Ureter (tissue), 1 donor: ENCODE results near the gene AOC1. TPM values are rescaled to one million over a fixed set of nuclear protein-coding genes. Genes with fewer than 3 reads are reported as not detected.

Experiments
- DNase-seq: peaks from one replicate; pipeline ENCODE4 v3.0.0-alpha.2; 2020; ENCODE audit warnings: low spot score
- total RNA-seq: library from RNA; stranded (reverse); gene quantifications from one replicate; pipeline ENCODE4 v1.2.4, GENCODE V29; 2023
- donor health status: DM: yes; HTN: yes; CAD: no.

The AOC1 gene
- total RNA-seq, 1 donor from 2014 or later = 1.5 TPM

GRCh38 chr7:150835702-150836280 is 16.5 kb upstream of the AOC1 start:
- DNase-seq = no peak

DNA sequence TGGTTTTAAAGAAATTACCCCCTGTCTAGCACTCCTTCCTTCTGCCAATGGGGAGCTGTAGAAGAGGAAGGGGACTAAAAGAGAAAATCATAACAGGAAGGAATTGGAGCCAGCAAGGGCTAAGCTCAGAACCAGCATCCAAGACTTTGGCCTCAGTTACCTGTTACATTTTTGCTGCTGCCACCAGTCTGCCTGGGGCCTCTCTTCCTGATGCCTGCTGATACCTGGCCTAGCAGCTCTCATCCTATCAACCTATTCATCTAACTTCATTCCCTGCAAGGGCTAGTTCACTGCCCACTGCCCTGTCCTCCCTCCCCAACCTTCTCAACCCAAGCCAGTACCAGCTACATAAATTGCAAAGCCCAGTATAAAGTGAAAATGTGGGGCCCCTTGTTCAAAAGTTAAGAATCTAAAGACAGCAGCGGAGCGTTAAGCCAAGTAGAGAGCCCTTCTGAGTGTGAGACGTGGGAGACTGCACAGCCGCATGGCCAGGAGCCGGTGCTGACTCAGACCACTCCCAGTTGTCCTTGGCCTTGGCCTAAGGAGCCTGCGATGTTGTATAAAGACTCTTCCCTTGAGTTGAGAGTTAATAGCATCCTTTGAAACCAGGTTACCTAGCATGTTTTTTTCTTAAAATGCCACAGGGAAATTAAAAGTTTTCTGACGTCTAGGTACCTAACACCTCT is 13.2 kb upstream of the AOC1 start:
- no peak for DNase-seq

- DNase-seq = no peak
These were observed 10.3 kb upstream of the AOC1 start for GRCh38 chr7:150842018-150842417.

GRCh38 chr7:150842716-150843115 is 9.6 kb upstream of the AOC1 start:
- no peak for DNase-seq

DNA sequence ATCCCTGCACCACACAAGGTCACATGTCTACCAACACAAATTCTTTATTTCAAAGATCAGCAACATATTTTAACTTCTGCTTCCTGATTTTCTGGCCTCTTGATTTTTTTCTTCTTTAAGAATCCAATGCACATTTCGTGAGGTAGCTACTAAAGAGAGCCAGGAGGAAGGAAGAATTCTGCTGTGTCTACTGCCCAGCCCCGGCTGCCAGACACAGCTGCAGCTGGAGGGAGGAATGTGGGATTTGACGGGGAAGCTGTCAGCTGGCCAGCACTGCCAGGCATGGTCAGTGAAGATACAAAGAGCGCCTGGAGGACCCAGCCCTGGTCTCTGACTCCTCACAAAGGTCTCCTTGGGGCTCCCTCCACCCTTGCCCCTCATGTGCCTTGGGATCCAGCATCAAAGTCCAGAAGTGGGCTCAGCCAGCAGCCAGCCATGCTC is 6.9 kb upstream of the AOC1 start:
- DNase-seq = no peak

- no peak for DNase-seq
These were observed 5.8 kb upstream of the AOC1 start for GRCh38 chr7:150846291-150847115.

- no peak for DNase-seq
These were observed 4.8 kb upstream of the AOC1 start for GRCh38 chr7:150847536-150847935.

DNA sequence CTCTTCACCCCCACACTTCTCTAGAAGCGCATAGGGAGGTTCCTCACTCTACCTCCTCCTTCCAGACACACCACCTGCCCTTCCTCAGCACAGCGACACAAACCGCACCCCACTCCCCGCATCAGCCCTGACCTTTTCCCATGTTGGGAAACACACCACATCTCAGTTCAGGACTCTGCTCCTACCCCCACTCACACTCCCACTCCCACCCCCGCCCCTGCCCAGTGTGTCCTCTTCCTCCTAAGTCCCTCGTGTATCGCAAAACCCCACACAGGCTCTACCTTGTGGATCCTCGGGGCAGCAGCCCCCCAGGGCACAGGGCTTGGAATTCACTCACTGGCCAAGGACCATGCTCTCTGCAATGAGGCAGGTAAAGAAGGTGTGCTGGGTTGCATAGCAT is 4.2 kb upstream of the AOC1 start:
- DNase-seq = peak; percentile 15

- DNase-seq = peak; percentile 9
These were observed 3.7 kb upstream of the AOC1 start for GRCh38 chr7:150848561-150849115.

DNA sequence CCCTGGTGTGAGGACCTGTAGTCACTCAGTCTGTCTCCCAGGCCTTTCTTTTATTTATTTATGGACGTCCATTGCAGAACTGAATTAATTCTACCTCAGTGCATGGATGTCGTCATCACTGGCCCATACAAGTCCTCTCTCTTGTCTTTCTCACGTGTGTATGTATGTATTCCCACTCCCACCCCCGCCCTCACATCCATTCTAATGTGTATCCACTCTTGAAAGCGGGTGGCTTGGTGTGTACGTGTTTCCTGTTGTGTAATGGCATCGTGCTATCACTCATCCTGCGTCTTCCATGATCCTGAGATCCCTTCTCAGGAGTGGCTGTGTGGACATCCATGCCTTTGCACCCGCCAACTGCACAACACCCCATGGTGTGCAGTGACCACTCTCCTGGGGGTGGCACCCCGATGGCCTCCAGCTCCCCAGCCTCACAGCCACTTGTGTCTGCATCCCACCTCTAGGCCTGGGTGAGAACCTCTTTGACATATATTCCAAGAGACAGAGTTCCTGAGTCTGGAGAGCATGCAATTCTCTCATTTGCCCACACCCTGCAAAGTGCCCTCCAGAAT is 3.0 kb upstream of the AOC1 start:
- peak; percentile 9 for DNase-seq

GRCh38 chr7:150850273-150850672 is 2.0 kb upstream of the AOC1 start:
- DNase-seq = no peak

GRCh38 chr7:150851492-150852370 is 586 bp upstream of the AOC1 start:
- DNase-seq = no peak

DNA sequence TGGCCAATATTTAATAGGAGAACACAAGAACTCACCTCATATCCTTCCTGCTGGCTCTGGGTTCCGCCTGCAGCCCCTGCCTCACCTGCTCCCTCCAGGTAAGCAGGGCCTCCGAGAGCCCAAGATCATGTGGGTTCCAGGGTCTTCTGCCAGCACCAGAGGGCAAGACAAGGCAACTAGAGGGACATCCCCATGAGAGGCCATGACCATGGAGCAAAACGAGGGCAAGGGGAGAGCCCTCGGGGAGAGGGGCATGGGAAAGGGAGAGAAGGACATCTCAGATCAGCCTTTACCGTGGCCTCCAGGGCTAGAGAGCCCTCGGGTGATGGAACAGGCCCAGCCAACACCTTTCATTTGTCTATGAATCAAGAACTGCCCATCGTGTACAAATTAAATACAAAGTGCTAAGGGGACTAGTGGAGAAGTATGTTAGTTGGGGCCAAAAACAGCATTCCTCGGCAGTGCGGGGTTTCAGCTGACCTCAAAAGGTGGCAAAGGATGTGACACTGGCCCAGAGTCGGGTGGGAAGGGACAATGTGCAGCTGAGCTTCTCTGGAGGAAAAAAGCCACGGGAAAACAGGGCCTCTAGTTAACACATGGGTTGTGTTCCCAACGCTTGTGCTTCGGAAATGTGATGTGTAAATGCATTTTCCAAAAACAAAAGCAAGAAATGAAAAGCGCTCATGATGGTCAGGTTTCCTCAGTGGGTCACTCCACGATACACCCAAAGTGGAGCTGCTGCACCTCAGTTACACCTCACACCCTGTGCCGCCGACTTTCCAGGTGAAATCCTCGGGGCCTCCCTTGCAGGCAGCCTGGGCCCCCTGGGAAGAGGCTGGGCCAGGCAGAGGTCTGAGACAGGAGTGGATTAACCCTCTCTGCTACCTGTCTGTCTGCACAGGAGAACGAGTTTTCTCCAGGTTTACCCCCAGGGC is 2.0 kb downstream of the AOC1 start:
- DNase-seq = peak; percentile 24

DNA sequence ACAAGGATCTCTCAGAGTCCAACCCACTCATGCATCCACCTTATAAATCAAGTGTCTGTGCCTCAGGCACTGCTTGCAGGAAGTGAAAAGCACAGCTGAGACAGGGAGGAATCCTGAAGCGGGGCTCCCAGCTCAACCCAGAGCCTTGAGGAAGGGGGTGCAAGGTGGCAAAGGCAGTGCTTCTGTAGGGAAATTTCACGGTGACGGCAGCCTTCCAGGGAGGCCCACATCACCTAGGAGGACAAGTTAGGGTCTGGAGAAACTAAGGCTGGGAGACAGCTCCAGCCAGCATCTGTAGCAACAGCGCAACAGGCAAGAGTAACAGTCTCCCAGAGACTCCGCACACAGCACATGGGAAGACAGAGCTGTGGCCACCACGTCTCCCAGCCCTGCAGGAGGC is 2.7 kb downstream of the AOC1 start:
- peak; percentile 39 for DNase-seq

DNA sequence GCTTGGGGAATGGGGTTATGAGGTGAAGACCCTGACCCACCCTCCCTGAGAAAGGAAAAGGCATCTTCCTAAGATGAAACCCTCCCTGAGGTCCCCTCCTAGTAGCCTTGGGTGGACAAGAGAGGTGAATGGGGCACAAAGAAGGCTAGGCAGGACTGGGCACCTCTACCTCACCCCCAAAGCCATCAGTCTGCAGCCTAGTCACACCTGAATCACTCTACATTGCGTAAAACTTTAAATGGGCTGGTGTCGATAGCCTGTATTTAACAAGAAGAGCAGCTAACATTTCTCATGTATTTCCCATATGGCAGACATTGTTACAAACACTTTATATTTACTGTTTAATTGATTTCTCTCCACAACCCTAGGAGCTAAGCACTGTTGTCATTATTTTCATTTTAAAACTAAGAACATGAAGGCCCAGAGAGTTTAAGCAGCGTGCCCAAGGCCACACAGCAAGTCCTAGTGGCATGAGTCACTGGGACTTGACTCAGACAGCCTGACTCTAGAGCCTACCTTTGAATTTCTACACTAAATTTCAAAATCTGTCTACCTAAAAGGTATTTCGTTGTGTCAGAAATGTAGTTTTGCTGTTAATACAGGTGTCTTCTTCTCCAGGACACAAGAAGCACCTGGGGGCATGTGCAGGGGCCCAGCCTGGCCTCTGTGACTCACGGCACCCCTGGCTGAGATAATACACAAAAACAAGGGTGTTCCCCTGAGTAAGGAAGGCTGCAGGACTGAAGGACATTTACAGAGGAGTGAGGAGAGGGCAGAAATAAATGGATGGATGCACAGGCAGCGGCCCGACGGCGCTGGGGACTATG is 3.4 kb downstream of the AOC1 start:
- DNase-seq = no peak

GRCh38 chr7:150856303-150857275 is 4.3 kb downstream of the AOC1 start:
- DNase-seq = peak; percentile 37

DNA sequence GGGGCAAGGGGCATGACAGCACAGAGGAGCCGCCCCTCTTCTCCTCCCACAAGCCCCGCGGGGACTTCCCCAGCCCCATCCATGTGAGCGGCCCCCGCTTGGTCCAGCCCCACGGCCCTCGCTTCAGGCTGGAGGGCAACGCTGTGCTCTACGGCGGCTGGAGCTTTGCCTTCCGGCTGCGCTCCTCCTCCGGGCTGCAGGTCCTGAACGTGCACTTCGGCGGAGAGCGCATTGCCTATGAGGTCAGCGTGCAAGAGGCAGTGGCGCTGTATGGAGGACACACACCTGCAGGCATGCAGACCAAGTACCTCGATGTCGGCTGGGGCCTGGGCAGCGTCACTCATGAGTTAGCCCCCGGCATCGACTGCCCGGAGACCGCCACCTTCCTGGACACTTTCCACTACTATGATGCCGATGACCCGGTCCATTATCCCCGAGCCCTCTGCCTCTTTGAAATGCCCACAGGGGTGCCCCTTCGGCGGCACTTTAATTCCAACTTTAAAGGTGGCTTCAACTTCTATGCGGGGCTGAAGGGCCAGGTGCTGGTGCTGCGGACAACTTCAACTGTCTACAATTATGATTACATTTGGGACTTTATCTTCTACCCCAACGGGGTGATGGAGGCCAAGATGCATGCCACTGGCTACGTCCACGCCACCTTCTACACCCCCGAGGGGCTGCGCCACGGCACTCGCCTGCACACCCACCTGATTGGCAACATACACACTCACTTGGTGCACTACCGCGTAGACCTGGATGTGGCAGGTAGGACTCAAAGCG is 5.1 kb downstream of the AOC1 start:
- peak; percentile 33 for DNase-seq
